ENCODE results near the gene LIPF. TPM values are rescaled to one million over a fixed set of nuclear protein-coding genes. Genes with fewer than 3 reads are reported as not detected.

LIPF gene
- polyA plus RNA-seq, 1 donor from 2014 or later, result not detected

DNA sequence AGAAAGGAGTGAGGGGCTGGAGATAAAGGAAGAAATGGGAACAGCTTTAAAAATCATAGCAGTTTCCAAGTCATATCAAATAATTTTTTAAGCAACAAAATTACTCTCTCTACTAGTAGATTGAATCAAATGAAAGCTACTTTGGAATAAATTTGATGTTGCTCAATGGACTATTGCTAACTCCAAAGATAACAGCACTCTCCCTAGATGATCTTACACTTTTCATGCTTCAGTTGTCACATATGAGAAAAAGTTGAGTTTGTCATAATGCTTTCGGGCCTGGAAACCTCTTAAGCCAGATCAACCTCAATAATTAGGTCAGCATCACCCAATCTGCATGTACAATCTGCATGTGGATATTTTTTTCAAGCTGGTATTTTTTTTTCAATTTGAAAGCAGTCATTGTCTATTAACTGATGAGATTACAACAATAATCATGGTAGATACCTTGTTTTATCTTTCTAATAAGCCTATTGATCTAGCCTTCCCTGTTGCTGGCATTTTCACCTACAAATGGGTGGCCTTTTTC lies 46.4 kb upstream of the LIPF start:
- no peak overlapping the region for H3K9ac ChIP-seq (ENCODE audit: low read length)
- no peaks in the 10 kb centered on the region for H3K79me2 ChIP-seq (replicated peaks; ENCODE audit: insufficient read depth, low read length)
- no peaks in the 10 kb centered on the region for H3K9me3 ChIP-seq (ENCODE audit: low read length)
- no peak overlapping the region for H3K4me2 ChIP-seq (ENCODE audit: low read length)
- H3F3A ChIP-seq (ENCODE audit: insufficient read depth, low read length, poor library complexity, severe bottlenecking), result no peaks in the 10 kb centered on the region
- no peaks in the 10 kb centered on the region for H3K27me3 ChIP-seq (ENCODE audit: insufficient read depth, low read depth, low read length)
- TF ChIP-seq, protein P1, sequence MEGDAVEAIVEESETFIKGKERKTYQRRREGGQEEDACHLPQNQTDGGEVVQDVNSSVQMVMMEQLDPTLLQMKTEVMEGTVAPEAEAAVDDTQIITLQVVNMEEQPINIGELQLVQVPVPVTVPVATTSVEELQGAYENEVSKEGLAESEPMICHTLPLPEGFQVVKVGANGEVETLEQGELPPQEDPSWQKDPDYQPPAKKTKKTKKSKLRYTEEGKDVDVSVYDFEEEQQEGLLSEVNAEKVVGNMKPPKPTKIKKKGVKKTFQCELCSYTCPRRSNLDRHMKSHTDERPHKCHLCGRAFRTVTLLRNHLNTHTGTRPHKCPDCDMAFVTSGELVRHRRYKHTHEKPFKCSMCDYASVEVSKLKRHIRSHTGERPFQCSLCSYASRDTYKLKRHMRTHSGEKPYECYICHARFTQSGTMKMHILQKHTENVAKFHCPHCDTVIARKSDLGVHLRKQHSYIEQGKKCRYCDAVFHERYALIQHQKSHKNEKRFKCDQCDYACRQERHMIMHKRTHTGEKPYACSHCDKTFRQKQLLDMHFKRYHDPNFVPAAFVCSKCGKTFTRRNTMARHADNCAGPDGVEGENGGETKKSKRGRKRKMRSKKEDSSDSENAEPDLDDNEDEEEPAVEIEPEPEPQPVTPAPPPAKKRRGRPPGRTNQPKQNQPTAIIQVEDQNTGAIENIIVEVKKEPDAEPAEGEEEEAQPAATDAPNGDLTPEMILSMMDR (IDR thresholded peaks at IDR 0.05; ENCODE audit: poor library complexity, severe bottlenecking), result no peak
- no peak for TF ChIP-seq RAD21 (conservative IDR thresholded peaks at IDR 0.05)
- no peak for TF ChIP-seq EP300 (conservative IDR thresholded peaks at IDR 0.05; ENCODE audit: poor library complexity, severe bottlenecking)
- TF ChIP-seq SMC3 (conservative IDR thresholded peaks at IDR 0.05; ENCODE audit: poor library complexity), result no peak
- TF ChIP-seq REST (IDR thresholded peaks at IDR 0.05; ENCODE audit: borderline replicate concordance), result no peak
- no peak for TF ChIP-seq MXI1 (conservative IDR thresholded peaks at IDR 0.05; ENCODE audit: poor library complexity, severe bottlenecking)
- no peak for TF ChIP-seq POLR2AphosphoS5 (IDR thresholded peaks at IDR 0.05)
- no peak for TF ChIP-seq EZH2 (IDR thresholded peaks at IDR 0.05; ENCODE audit: borderline replicate concordance, insufficient read depth, low read length, poor library complexity, severe bottlenecking)
- no peak for TF ChIP-seq TAF1 (IDR thresholded peaks at IDR 0.05; ENCODE audit: low read depth)
- H3K4me3 ChIP-seq (ENCODE audit: low read length), result no peak overlapping the region
- no peak overlapping the region for H3K27ac ChIP-seq (ENCODE audit: low read length)
- H3K9me2 ChIP-seq (ENCODE audit: insufficient read depth, low read length), result no peaks in the 10 kb centered on the region
- no peak overlapping the region for H2AFZ ChIP-seq (ENCODE audit: low read depth, low read length)
- no peaks in the 10 kb centered on the region for H3K36me3 ChIP-seq (ENCODE audit: insufficient read depth, low read length)
- H4K20me1 ChIP-seq (ENCODE audit: insufficient read depth), result no peaks in the 10 kb centered on the region

DNA sequence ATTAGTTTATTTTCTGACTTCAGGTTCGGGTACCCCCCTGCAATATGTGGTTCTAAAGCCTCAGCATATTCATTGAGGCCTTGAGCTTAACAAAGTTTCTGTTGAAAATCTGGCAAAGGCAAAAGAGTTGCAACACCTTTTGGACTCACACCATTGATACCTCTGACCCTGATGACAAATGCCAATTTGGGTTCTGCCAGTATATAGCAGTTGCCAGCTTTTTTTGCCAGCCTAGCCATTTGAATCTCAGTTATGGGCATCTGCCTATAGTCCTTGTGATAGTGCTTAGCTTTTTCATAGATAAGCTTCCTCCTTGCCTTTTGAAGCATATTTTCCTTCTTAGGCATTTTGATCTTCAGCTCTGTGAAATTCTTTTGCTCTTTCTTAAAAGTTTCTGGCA lies 45.7 kb upstream of the LIPF start:
- Histone ChIP-seq H3F3A (ENCODE audit: insufficient read depth, low read length, poor library complexity, severe bottlenecking) (no peaks in the 10 kb centered on the region), H3K27ac (ENCODE audit: low read length) (no peak overlapping the region)

More for the DNA sequence above, 45.7 kb upstream of the LIPF start:
- no peak for TF ChIP-seq POLR2AphosphoS5 (IDR thresholded peaks at IDR 0.05)
- no peak for TF ChIP-seq REST (IDR thresholded peaks at IDR 0.05; ENCODE audit: borderline replicate concordance)
- TF ChIP-seq, protein P1 (IDR thresholded peaks at IDR 0.05; ENCODE audit: poor library complexity, severe bottlenecking), result no peak
- no peak for TF ChIP-seq RAD21 (conservative IDR thresholded peaks at IDR 0.05)
- TF ChIP-seq SMC3 (conservative IDR thresholded peaks at IDR 0.05; ENCODE audit: poor library complexity), result no peak
- TF ChIP-seq TAF1 (IDR thresholded peaks at IDR 0.05; ENCODE audit: low read depth), result no peak
- TF ChIP-seq EP300 (conservative IDR thresholded peaks at IDR 0.05; ENCODE audit: poor library complexity, severe bottlenecking), result no peak
- H3K9ac ChIP-seq (ENCODE audit: low read length), result no peak overlapping the region
- no peaks in the 10 kb centered on the region for H3K79me2 ChIP-seq (replicated peaks; ENCODE audit: insufficient read depth, low read length)
- no peaks in the 10 kb centered on the region for H3K9me3 ChIP-seq (ENCODE audit: low read length)
- H3K27me3 ChIP-seq (ENCODE audit: insufficient read depth, low read depth, low read length), result no peaks in the 10 kb centered on the region
- no peaks in the 10 kb centered on the region for H3K9me2 ChIP-seq (ENCODE audit: insufficient read depth, low read length)
- no peak overlapping the region for H3K4me3 ChIP-seq (ENCODE audit: low read length)
- no peak overlapping the region for H3K4me2 ChIP-seq (ENCODE audit: low read length)
- no peaks in the 10 kb centered on the region for H3K36me3 ChIP-seq (ENCODE audit: insufficient read depth, low read length)
- no peaks in the 10 kb centered on the region for H4K20me1 ChIP-seq (ENCODE audit: insufficient read depth)
- no peak overlapping the region for H2AFZ ChIP-seq (ENCODE audit: low read depth, low read length)
